Lung microvascular endothelial cell (primary cell): ENCODE data around the gene ALOX15. TPM values are rescaled to one million over a fixed set of nuclear protein-coding genes. Genes with fewer than 3 reads are reported as not detected.

ENCODE experiments used
- total RNA-seq: library from RNA; depleted of rRNA; stranded (reverse); fragments of >200 nt; gene quantifications from 2 replicates; pipeline ENCODE4 v1.2.1, GENCODE V29; 2014

The ALOX15 gene
- total RNA-seq, 1 donor from 2014 or later, result not detected

Other genes starting within 250 kb of the ALOX15 start
- gene SPNS3, start 207.7 kb downstream of the ALOX15 start, total RNA-seq, result 0.22 and 0.40 TPM in 2 replicates
- gene SPNS2, start 142.8 kb downstream of the ALOX15 start, total RNA-seq, result 36.6 and 71.4 TPM in 2 replicates
- 24.2 and 31.7 TPM in 2 replicates for gene MYBBP1A, start 86.3 kb downstream of the ALOX15 start, total RNA-seq
- not detected in 2 replicates for gene GGT6, start 81.1 kb downstream of the ALOX15 start, total RNA-seq
- not detected in 2 replicates for gene SMTNL2, start 57.1 kb downstream of the ALOX15 start, total RNA-seq
- gene PELP1, start 62.5 kb upstream of the ALOX15 start, total RNA-seq, result 7.6 and 9.1 TPM in 2 replicates
- 4.2 and 4.8 TPM in 2 replicates for gene ARRB2, start 69.0 kb upstream of the ALOX15 start, total RNA-seq
- 9.2 and 11.1 TPM in 2 replicates for gene MED11, start 89.8 kb upstream of the ALOX15 start, total RNA-seq
- gene ZMYND15, start 98.2 kb upstream of the ALOX15 start, total RNA-seq, result under 0.01 TPM in 1 of 2 replicates, not detected in the other
- 1.1 and 1.6 TPM in 2 replicates for gene CXCL16, start 98.2 kb upstream of the ALOX15 start, total RNA-seq
- gene TM4SF5, start 130.2 kb upstream of the ALOX15 start, total RNA-seq, result not detected in 2 replicates
- 0.22 TPM in 1 of 2 replicates, not detected in the other for gene VMO1, start 144.7 kb upstream of the ALOX15 start, total RNA-seq
- not detected in 2 replicates for gene GLTPD2, start 147.3 kb upstream of the ALOX15 start, total RNA-seq
- gene PSMB6, start 154.5 kb upstream of the ALOX15 start, total RNA-seq, result 182 and 183 TPM in 2 replicates
- gene PLD2, start 165.5 kb upstream of the ALOX15 start, total RNA-seq, result 23.8 TPM in 2 replicates
- gene MINK1, start 191.7 kb upstream of the ALOX15 start, total RNA-seq, result 17.9 and 26.0 TPM in 2 replicates